ENCODE results near the gene PARP6. TPM values are rescaled to one million over a fixed set of nuclear protein-coding genes. Genes with fewer than 3 reads are reported as not detected.
A peak's percentile ranks its signal among the peaks of the same experiment; 100 is the strongest.

PARP6 gene
- total RNA-seq, 2 donors from 2014 or later = 87.3 to 92.1 TPM

DNA sequence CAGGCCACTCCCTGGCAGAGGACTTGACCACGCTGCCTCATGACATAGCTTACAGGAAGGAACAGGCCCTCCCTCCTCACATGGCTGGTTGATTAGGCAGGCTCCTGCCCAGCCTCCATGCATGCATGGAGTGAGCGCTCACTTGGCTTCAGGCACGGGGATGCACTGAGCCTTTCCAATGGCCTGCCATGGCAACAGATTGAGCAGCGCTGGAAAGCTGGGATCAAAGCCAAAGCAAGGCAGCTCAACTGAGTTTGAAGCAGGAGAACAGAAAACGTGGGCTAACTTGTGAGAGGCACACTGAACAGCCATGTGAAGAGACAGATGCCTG is 68.9 kb downstream of the PARP6 start:
- Histone ChIP-seq H3K9me3 (ENCODE audit: control insufficient read depth, low read length) (no peaks in the 10 kb centered on the region), H3K4me1 (ENCODE audit: control insufficient read depth, insufficient read depth, low read length) (no peaks in the 10 kb centered on the region), H3K27me3 (ENCODE audit: control insufficient read depth, insufficient read depth, low read length, poor library complexity, severe bottlenecking) (no peaks in the 10 kb centered on the region), H3K36me3 (ENCODE audit: control insufficient read depth, insufficient read depth, low read length) (peaks cover 99% of the 10 kb centered on the region), H3K9ac (ENCODE audit: extremely low read depth, low read length, poor library complexity, severe bottlenecking) (no peak overlapping the region), H3K4me3 (ENCODE audit: low read length) (no peak overlapping the region), H3K27ac (ENCODE audit: low read depth, low read length) (no peak overlapping the region)
- 93 to 100% methylated on average over 4 to 5 of the region's 5 CpGs for WGBS, 2 experiments (ENCODE audit: insufficient coverage in 1 of 2, insufficient read length in 1 of 2)
- H3K27ac Mint-ChIP-seq = no peak overlapping the region
- TF ChIP-seq, protein P1, sequence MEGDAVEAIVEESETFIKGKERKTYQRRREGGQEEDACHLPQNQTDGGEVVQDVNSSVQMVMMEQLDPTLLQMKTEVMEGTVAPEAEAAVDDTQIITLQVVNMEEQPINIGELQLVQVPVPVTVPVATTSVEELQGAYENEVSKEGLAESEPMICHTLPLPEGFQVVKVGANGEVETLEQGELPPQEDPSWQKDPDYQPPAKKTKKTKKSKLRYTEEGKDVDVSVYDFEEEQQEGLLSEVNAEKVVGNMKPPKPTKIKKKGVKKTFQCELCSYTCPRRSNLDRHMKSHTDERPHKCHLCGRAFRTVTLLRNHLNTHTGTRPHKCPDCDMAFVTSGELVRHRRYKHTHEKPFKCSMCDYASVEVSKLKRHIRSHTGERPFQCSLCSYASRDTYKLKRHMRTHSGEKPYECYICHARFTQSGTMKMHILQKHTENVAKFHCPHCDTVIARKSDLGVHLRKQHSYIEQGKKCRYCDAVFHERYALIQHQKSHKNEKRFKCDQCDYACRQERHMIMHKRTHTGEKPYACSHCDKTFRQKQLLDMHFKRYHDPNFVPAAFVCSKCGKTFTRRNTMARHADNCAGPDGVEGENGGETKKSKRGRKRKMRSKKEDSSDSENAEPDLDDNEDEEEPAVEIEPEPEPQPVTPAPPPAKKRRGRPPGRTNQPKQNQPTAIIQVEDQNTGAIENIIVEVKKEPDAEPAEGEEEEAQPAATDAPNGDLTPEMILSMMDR (conservative IDR thresholded peaks at IDR 0.05) = no peak
- H3K27me3 Mint-ChIP-seq (ENCODE audit: insufficient read depth) = no peaks in the 10 kb centered on the region
- peak; percentile 37 for DNase-seq
- H3K36me3 Mint-ChIP-seq (ENCODE audit: low read depth) = peaks cover 96% of the 10 kb centered on the region
- H3K9me3 Mint-ChIP-seq = no peaks in the 10 kb centered on the region
- no peaks in the 10 kb centered on the region for H3K4me1 Mint-ChIP-seq
- no peak overlapping the region for H3K4me3 Mint-ChIP-seq

DNA sequence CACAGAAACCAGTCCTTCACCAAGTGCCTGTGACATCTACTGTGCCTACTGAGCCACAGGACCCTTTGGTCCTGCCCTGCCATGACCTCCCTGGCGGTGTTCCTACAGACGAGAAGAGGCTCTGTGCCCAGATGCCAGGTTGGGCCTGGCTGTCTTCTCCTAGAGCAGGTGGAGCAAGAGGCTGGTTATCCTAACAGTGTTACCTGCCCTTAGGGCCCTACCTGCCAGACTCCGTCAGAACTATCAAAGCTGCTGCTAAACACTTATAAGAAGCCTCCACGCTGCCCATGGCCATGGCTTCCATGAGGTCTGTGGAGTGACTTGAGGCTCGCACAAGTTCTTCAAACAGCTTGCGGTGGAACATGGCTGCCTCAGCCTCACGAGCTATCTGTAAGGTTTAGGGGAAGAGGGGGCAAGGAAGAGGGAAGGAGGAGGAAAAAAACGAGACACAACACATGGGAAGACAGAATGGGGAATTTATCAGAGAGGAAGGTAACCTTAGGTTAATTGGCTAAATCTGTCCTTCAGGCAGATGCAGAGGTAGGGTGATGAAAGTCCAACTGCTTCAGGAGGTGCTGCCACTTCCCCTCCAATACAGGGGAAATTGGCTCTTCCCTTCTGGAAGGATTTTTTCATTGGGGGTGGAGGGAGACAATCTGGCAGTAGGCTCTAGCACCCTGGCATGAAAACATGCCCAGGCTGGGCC is 69.4 kb downstream of the PARP6 start:
- Histone ChIP-seq H3K9me3 (ENCODE audit: control insufficient read depth, low read length) (no peaks in the 10 kb centered on the region), H3K4me1 (ENCODE audit: control insufficient read depth, insufficient read depth, low read length) (no peaks in the 10 kb centered on the region), H3K9ac (ENCODE audit: extremely low read depth, low read length, poor library complexity, severe bottlenecking) (no peak overlapping the region), H3K27me3 (ENCODE audit: control insufficient read depth, insufficient read depth, low read length, poor library complexity, severe bottlenecking) (no peaks in the 10 kb centered on the region), H3K27ac (ENCODE audit: low read depth, low read length) (peak overlapping the region; percentile 42), H3K4me3 (ENCODE audit: low read length) (no peak overlapping the region), H3K36me3 (ENCODE audit: control insufficient read depth, insufficient read depth, low read length) (peaks cover 97% of the 10 kb centered on the region)
- DNase-seq = peak; percentile 20
- Mint-ChIP-seq H3K27ac (peak overlapping the region; percentile 31), H3K4me1 (peaks cover 2% of the 10 kb centered on the region), H3K9me3 (no peaks in the 10 kb centered on the region), H3K36me3 (ENCODE audit: low read depth) (peaks cover 92% of the 10 kb centered on the region), H3K4me3 (no peak overlapping the region), H3K27me3 (ENCODE audit: insufficient read depth) (no peaks in the 10 kb centered on the region)
- TF ChIP-seq, protein P1 (conservative IDR thresholded peaks at IDR 0.05) = no peak
- WGBS, 2 experiments (ENCODE audit: insufficient coverage in 1 of 2, insufficient read length in 1 of 2) = 93 to 94% methylated on average over 8 of the region's 8 CpGs

DNA sequence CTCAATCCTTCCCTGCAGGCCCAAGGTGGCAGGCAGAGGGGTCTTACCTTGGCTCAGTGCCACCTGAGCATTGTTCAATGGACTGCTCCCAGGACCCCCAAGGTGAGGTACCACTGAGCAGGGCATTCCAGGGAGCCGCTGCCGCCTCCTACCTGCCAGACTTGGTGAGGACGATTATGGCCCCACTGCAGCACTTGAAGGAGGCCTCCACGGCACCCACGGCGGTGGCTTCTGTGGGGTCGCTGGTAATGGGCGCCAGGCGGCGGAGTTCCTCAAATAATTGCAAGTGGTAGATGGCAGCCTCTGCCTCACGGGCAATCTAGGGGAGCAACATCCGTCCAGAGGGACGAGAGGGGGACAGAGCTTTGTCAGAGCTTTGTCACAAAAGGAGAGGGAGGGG is 70.1 kb downstream of the PARP6 start:
- Histone ChIP-seq H3K4me3 (ENCODE audit: low read length) (no peak overlapping the region), H3K4me1 (ENCODE audit: control insufficient read depth, insufficient read depth, low read length) (no peaks in the 10 kb centered on the region), H3K27me3 (ENCODE audit: control insufficient read depth, insufficient read depth, low read length, poor library complexity, severe bottlenecking) (no peaks in the 10 kb centered on the region), H3K9ac (ENCODE audit: extremely low read depth, low read length, poor library complexity, severe bottlenecking) (no peak overlapping the region), H3K36me3 (ENCODE audit: control insufficient read depth, insufficient read depth, low read length) (peaks cover 90% of the 10 kb centered on the region), H3K9me3 (ENCODE audit: control insufficient read depth, low read length) (no peaks in the 10 kb centered on the region), H3K27ac (ENCODE audit: low read depth, low read length) (peak overlapping the region; percentile 42)
- peak; percentile 46 for DNase-seq
- H3K36me3 Mint-ChIP-seq (ENCODE audit: low read depth) = peaks cover 85% of the 10 kb centered on the region
- H3K27ac Mint-ChIP-seq = no peak overlapping the region
- TF ChIP-seq, protein P1 (conservative IDR thresholded peaks at IDR 0.05) = peak; percentile 32
- no peak overlapping the region for H3K4me3 Mint-ChIP-seq
- H3K4me1 Mint-ChIP-seq = peaks cover 4% of the 10 kb centered on the region
- WGBS, 2 experiments (ENCODE audit: insufficient coverage in 1 of 2, insufficient read length in 1 of 2) = 90 to 99% methylated on average over 13 of the region's 13 CpGs
- H3K27me3 Mint-ChIP-seq (ENCODE audit: insufficient read depth) = peaks cover under 1% of the 10 kb centered on the region
- no peaks in the 10 kb centered on the region for H3K9me3 Mint-ChIP-seq

All from endodermal cell (in vitro differentiated cells).